HG03175 (cell line): Measurements from ENCODE around the gene FAT3.

Source experiments
- ATAC-seq: cut with Tn5 transposase; IDR thresholded peaks from one replicate; pipeline ENCODE4 v1.9.1; 2021; ENCODE audit warnings: mild to moderate bottlenecking, moderate library complexity; ENCODE audit not compliant: unreplicated experiment

Gene FAT3

GRCh38 chr11:92227230-92227814 lies 2.7 kb downstream of the FAT3 start:
- ATAC-seq = no peak

GRCh38 chr11:92227959-92228935 lies 3.6 kb downstream of the FAT3 start:
- no peak for ATAC-seq

- no peak for ATAC-seq
These were observed 12.2 kb downstream of the FAT3 start for GRCh38 chr11:92236856-92237255.

- no peak for ATAC-seq
These were observed 16.3 kb downstream of the FAT3 start for GRCh38 chr11:92240916-92241315.

- no peak for ATAC-seq
These were observed 21.2 kb downstream of the FAT3 start for GRCh38 chr11:92245700-92246271.

GRCh38 chr11:92246630-92247029 lies 22.0 kb downstream of the FAT3 start:
- no peak for ATAC-seq

GRCh38 chr11:92249156-92249753 lies 24.6 kb downstream of the FAT3 start:
- ATAC-seq = no peak

- ATAC-seq = no peak
These were observed 27.4 kb downstream of the FAT3 start for GRCh38 chr11:92251980-92252379.

GRCh38 chr11:92253421-92253820 lies 28.8 kb downstream of the FAT3 start:
- ATAC-seq = no peak

GRCh38 chr11:92253945-92254344 lies 29.3 kb downstream of the FAT3 start:
- ATAC-seq = no peak

GRCh38 chr11:92257536-92257935 lies 32.9 kb downstream of the FAT3 start:
- no peak for ATAC-seq

GRCh38 chr11:92259861-92260260 lies 35.2 kb downstream of the FAT3 start:
- no peak for ATAC-seq

- ATAC-seq = no peak
These were observed 39.7 kb downstream of the FAT3 start for GRCh38 chr11:92264350-92264749.

- ATAC-seq = no peak
These were observed 42.2 kb downstream of the FAT3 start for GRCh38 chr11:92266806-92267205.

- no peak for ATAC-seq
These were observed 42.7 kb downstream of the FAT3 start for GRCh38 chr11:92267278-92267677.

GRCh38 chr11:92267968-92268367 lies 43.4 kb downstream of the FAT3 start:
- ATAC-seq = no peak

GRCh38 chr11:92268546-92268945 lies 43.9 kb downstream of the FAT3 start:
- ATAC-seq = no peak

GRCh38 chr11:92269021-92269420 lies 44.4 kb downstream of the FAT3 start:
- no peak for ATAC-seq

GRCh38 chr11:92269841-92270240 lies 45.2 kb downstream of the FAT3 start:
- no peak for ATAC-seq

GRCh38 chr11:92272651-92273050 lies 48.0 kb downstream of the FAT3 start:
- no peak for ATAC-seq
